Subcutaneous adipose tissue (tissue), 4 donors: ENCODE results near the gene ARMC9. TPM values are rescaled to one million over a fixed set of nuclear protein-coding genes. Genes with fewer than 3 reads are reported as not detected.

Experiments used
- CTCF ChIP-seq: fragments of 450-650 bp; IDR thresholded peaks from one replicate; pipeline ENCODE4 v1.5.1; 2016; ENCODE audit warnings: low read depth, mild to moderate bottlenecking, control low read depth, antibody characterized with exemption, moderate library complexity
- total RNA-seq, 4 donors: library from RNA; depleted of rRNA; stranded (reverse); fragments of >200 nt; gene quantifications; one replicate each; pipeline ENCODE4 v1.1.0, GENCODE V29; 2016

ARMC9 gene
- total RNA-seq, 4 donors from 2014 or later: 0.98 to 16.5 (median 4.6) TPM

- TF ChIP-seq CTCF: no peak
These were observed 82.4 kb downstream of the ARMC9 start for GRCh38 chr2:231280846-231281245.

- no peak for TF ChIP-seq CTCF
These were observed 85.9 kb downstream of the ARMC9 start for GRCh38 chr2:231284296-231284695.

- TF ChIP-seq CTCF: no peak
These were observed 88.5 kb downstream of the ARMC9 start for GRCh38 chr2:231286964-231287363.

- no peak for TF ChIP-seq CTCF
These were observed 89.3 kb downstream of the ARMC9 start for GRCh38 chr2:231287696-231288095.

GRCh38 chr2:231288590-231288989, 90.2 kb downstream of the ARMC9 start:
- no peak for TF ChIP-seq CTCF

- TF ChIP-seq CTCF: no peak
These were observed 92.0 kb downstream of the ARMC9 start for GRCh38 chr2:231290321-231291015.

- TF ChIP-seq CTCF: no peak
These were observed 94.2 kb downstream of the ARMC9 start for GRCh38 chr2:231292472-231293134.
